ENCODE data around the gene DUS3L. TPM values are rescaled to one million over a fixed set of nuclear protein-coding genes. Genes with fewer than 3 reads are reported as not detected.

The DUS3L gene
- total RNA-seq, 1 experiment from 2014 or later, result 39.3 TPM

DNA sequence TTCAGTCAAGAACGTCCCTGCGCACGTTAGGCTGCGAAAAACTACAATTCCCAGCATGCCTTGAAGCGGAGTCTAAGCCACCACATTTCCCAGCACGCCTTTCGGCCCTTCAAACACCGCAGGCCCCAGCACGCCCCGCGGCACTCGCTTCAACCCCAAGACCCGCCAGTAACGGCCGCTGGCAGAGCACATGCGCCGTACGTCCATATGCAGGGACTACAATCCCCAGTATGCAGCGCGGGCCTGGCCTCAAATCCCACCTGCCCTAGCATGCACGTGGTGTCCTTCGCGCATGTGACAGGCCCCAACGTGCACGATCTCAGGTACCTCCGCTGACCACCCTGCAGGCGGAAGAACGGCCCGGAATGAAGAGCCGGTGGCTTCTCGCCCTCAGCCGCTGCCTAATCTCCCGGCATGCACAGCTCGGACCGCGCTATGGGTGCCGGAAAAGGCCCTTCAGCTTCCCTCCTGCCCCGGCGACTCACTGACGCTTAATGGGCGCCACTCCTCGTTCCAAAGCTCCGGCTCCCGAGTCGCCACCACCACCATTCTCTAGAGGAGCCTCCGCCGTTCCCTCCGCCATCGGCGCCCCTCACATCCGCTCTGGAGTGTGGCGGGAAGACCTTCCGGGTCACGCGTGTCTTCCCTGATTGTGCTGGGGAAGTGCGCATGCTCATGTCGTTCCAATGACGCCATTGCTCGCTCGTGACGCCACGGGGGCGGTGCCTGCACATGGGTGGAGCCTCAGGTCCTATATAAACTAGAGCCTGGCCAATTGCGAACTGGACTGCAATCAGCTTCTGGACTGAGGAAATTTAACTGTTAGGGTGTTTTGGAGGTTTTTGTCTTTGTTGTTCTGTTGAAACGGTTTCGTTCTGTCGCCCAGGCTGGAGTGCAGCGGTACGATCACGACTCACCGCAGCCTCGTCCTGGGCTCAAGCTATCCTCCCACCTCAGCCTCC lies at the start of gene DUS3L (continued):
- TF ChIP-seq, protein P1, sequence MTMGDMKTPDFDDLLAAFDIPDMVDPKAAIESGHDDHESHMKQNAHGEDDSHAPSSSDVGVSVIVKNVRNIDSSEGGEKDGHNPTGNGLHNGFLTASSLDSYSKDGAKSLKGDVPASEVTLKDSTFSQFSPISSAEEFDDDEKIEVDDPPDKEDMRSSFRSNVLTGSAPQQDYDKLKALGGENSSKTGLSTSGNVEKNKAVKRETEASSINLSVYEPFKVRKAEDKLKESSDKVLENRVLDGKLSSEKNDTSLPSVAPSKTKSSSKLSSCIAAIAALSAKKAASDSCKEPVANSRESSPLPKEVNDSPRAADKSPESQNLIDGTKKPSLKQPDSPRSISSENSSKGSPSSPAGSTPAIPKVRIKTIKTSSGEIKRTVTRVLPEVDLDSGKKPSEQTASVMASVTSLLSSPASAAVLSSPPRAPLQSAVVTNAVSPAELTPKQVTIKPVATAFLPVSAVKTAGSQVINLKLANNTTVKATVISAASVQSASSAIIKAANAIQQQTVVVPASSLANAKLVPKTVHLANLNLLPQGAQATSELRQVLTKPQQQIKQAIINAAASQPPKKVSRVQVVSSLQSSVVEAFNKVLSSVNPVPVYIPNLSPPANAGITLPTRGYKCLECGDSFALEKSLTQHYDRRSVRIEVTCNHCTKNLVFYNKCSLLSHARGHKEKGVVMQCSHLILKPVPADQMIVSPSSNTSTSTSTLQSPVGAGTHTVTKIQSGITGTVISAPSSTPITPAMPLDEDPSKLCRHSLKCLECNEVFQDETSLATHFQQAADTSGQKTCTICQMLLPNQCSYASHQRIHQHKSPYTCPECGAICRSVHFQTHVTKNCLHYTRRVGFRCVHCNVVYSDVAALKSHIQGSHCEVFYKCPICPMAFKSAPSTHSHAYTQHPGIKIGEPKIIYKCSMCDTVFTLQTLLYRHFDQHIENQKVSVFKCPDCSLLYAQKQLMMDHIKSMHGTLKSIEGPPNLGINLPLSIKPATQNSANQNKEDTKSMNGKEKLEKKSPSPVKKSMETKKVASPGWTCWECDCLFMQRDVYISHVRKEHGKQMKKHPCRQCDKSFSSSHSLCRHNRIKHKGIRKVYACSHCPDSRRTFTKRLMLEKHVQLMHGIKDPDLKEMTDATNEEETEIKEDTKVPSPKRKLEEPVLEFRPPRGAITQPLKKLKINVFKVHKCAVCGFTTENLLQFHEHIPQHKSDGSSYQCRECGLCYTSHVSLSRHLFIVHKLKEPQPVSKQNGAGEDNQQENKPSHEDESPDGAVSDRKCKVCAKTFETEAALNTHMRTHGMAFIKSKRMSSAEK (CRISPR knock-in tag; IDR thresholded peaks at IDR 0.05; ENCODE audit: borderline replicate concordance), result no peak
- TF ChIP-seq SP1 (CRISPR knock-in tag; conservative IDR thresholded peaks at IDR 0.05) (peak; percentile 90), IRF2 (CRISPR knock-in tag; IDR thresholded peaks at IDR 0.05; ENCODE audit: borderline replicate concordance, low read depth) (no peak), ZNF219 (CRISPR knock-in tag; IDR thresholded peaks at IDR 0.05; ENCODE audit: borderline replicate concordance) (no peak), STAT6 (CRISPR knock-in tag; conservative IDR thresholded peaks at IDR 0.05; ENCODE audit: low read depth) (no peak), MXD4 (CRISPR knock-in tag; IDR thresholded peaks at IDR 0.05; ENCODE audit: borderline replicate concordance) (no peak), ETV6 (CRISPR knock-in tag; IDR thresholded peaks at IDR 0.05) (peak; percentile 97), TEAD1 (CRISPR knock-in tag; IDR thresholded peaks at IDR 0.05) (peak; percentile 42; the same call in 1 of the 2 replicates), ZBTB21 (CRISPR knock-in tag; IDR thresholded peaks at IDR 0.05; ENCODE audit: borderline replicate concordance) (peak; percentile 98), TP53 (CRISPR knock-in tag; IDR thresholded peaks at IDR 0.05) (no peak), FOXP4 (CRISPR knock-in tag; IDR thresholded peaks at IDR 0.05) (peak; percentile 91; the same call in 1 of the 2 replicates), PRRX2 (CRISPR knock-in tag; IDR thresholded peaks at IDR 0.05) (no peak), FOXK1 (CRISPR knock-in tag; IDR thresholded peaks at IDR 0.05) (peak; percentile 93; the same call in 1 of the 2 replicates), NR2C2 (CRISPR knock-in tag; IDR thresholded peaks at IDR 0.05) (peak; percentile 86), SMAD4 (CRISPR knock-in tag; IDR thresholded peaks at IDR 0.05) (no peak), CBFB (CRISPR knock-in tag; IDR thresholded peaks at IDR 0.05; ENCODE audit: low read depth) (no peak), SOX15 (CRISPR knock-in tag; IDR thresholded peaks at IDR 0.05) (no peak), GRHL2 (CRISPR knock-in tag; IDR thresholded peaks at IDR 0.05; ENCODE audit: insufficient replicate concordance, severe bottlenecking) (no peak), IRF1 (CRISPR knock-in tag; IDR thresholded peaks at IDR 0.05) (peak; percentile 79; the same call in 1 of the 2 replicates), ATF1 (CRISPR knock-in tag; IDR thresholded peaks at IDR 0.05) (no peak)
- TF ChIP-seq, protein P2, sequence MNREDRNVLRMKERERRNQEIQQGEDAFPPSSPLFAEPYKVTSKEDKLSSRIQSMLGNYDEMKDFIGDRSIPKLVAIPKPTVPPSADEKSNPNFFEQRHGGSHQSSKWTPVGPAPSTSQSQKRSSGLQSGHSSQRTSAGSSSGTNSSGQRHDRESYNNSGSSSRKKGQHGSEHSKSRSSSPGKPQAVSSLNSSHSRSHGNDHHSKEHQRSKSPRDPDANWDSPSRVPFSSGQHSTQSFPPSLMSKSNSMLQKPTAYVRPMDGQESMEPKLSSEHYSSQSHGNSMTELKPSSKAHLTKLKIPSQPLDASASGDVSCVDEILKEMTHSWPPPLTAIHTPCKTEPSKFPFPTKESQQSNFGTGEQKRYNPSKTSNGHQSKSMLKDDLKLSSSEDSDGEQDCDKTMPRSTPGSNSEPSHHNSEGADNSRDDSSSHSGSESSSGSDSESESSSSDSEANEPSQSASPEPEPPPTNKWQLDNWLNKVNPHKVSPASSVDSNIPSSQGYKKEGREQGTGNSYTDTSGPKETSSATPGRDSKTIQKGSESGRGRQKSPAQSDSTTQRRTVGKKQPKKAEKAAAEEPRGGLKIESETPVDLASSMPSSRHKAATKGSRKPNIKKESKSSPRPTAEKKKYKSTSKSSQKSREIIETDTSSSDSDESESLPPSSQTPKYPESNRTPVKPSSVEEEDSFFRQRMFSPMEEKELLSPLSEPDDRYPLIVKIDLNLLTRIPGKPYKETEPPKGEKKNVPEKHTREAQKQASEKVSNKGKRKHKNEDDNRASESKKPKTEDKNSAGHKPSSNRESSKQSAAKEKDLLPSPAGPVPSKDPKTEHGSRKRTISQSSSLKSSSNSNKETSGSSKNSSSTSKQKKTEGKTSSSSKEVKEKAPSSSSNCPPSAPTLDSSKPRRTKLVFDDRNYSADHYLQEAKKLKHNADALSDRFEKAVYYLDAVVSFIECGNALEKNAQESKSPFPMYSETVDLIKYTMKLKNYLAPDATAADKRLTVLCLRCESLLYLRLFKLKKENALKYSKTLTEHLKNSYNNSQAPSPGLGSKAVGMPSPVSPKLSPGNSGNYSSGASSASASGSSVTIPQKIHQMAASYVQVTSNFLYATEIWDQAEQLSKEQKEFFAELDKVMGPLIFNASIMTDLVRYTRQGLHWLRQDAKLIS (CRISPR knock-in tag; IDR thresholded peaks at IDR 0.05; ENCODE audit: borderline replicate concordance), result no peak

All from WTC11 (cell line).